Progenitor cell of endocrine pancreas (in vitro differentiated cells): ENCODE measurements around the gene RNMT. TPM values are rescaled to one million over a fixed set of nuclear protein-coding genes. Genes with fewer than 3 reads are reported as not detected.
"Not testable (repeated sequence)": the region's sequence is repeated elsewhere in the genome, so short reads cannot be mapped to it uniquely, and the experiment has no call there.

Source experiments
- DNase-seq: peaks from one replicate; pipeline ENCODE4 v3.0.0; 2021; ENCODE audit warnings: low spot score; ENCODE audit not compliant: unreplicated experiment
- H3K27ac Mint-ChIP-seq: 2 replicates; pipeline ENCODE4 v1.8.0; 2021; ENCODE audit warnings: mild to moderate bottlenecking, moderate library complexity, mixed read lengths
- H3K27me3 Mint-ChIP-seq: 2 replicates; pipeline ENCODE4 v1.8.0; 2021; ENCODE audit warnings: mixed read lengths
- H3K36me3 Mint-ChIP-seq: 2 replicates; pipeline ENCODE4 v1.8.0; 2022; ENCODE audit warnings: mixed read lengths; ENCODE audit not compliant: insufficient read depth
- H3K4me1 Mint-ChIP-seq: 2 replicates; pipeline ENCODE4 v1.8.0; 2021; ENCODE audit warnings: low read depth, mixed read lengths
- H3K4me3 Mint-ChIP-seq: 2 replicates; pipeline ENCODE4 v1.8.0; 2021; ENCODE audit warnings: low read depth, mild to moderate bottlenecking, moderate library complexity, mixed read lengths
- H3K9me3 Mint-ChIP-seq: 2 replicates; pipeline ENCODE4 v1.8.0; 2021; ENCODE audit warnings: low read depth, mixed read lengths
- CTCF ChIP-seq: fragments of 200-600 bp; sonication (generic); IDR thresholded peaks from one replicate; pipeline ENCODE4 v1.5.0; 2021; ENCODE audit warnings: antibody characterized with exemption, mild to moderate bottlenecking; ENCODE audit not compliant: unreplicated experiment
- long read RNA-seq: library from polyadenylated mRNA; unstranded; transcript quantifications from one replicate; pipeline ENCODE4 v2.0.0, GENCODE V29; 2020
- total RNA-seq: library from RNA; stranded (reverse); gene quantifications from 2 replicates; pipeline ENCODE4 v1.2.1, GENCODE V29; 2021

RNMT gene
- total RNA-seq = 41.0 and 47.6 TPM in 2 replicates
- long read RNA-seq, full-length matches to known transcripts = 4 of 37 reads
- long read RNA-seq, partial matches to known transcripts = 28 of 37 reads
- long read RNA-seq, other reads (novel, unspliced or antisense) = 5 of 37 reads

DNA sequence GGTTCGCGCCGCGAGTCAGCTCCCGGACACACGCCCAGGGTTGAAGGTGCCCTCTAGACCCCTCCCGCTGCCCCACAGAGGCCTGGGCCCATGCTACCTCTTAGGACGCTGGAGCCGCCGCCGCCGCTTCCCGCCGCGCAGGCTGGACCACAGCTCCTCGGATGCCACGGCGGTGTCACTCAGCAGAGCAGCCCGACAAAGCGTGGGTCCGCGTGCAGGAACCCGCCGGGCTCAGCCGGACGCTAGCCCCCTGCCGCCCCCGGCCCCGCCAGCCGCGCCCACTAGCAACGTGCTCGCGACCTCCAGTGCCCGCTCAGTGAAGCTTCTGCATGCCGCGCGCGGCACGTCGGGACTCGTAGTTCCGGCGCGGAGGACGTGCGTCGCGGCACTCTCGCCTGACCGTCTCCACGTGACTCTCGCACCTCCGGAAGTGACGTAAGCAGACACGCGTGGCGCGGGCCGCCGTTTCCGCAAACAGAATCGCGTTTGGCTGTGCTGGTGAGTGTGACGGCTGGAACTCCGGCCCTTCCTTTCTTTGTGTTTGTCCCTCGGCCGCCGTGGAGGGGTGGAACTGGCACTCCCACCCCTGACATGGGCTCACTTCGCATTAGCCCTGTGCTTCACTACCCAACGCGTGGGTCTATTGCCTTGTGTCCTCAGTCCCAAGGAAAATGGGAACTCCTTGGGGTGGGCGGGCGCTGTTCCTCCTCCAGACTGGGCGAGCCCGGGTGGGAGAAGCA lies at the start of gene RNMT, which contains the start of gene FAM210A:
Gene RNMT (plus strand): TSS at position 442 of the 740 bp plus-strand sequence. CDS start 4,845 bp downstream, outside the sequence.
Gene FAM210A (minus strand): TSS at position 327 of the 740 bp plus-strand sequence. CDS start 44,481 bp downstream, outside the sequence.
- Mint-ChIP-seq H3K27me3 (no peaks in the 10 kb centered on the region), H3K4me3 (peak within 1 kb of the TSS; percentile 95)
- peak; percentile 87 for DNase-seq

GRCh38 chr18:13677350-13677749 lies 49.1 kb upstream of the RNMT start:
- not testable (repeated sequence) for H3K9me3 Mint-ChIP-seq, H3K36me3 Mint-ChIP-seq, DNase-seq, H3K27me3 Mint-ChIP-seq, H3K4me3 Mint-ChIP-seq, H3K27ac Mint-ChIP-seq, H3K4me1 Mint-ChIP-seq

More for the DNA sequence above, at the start of gene RNMT, which contains the start of gene FAM210A:
- no peak for TF ChIP-seq CTCF
- Mint-ChIP-seq H3K36me3 (no peaks in the 10 kb centered on the region), H3K4me1 (peaks cover 21% of the 10 kb centered on the region), H3K27ac (peak within 1 kb of the TSS; percentile 99), H3K9me3 (no peaks in the 10 kb centered on the region)

DNA sequence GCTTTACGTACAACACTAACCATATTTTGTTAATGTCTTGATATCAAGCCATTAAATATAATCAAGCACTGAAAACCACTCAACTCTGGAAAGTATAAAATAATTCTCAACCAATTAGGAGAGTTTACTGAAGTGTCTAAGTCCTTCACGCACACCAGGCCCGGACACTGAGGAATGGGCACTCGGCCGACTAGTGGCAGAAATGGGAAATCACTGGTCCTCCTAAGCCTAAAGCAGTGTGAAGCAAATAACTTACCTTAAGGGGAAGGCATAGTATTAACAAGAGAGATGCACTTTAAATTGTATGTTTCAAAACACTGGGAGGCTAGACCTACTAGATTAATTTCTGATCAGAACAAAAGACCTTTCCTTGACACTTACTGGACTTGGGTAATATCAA lies 45.9 kb upstream of the RNMT start:
- peak; percentile 71 for TF ChIP-seq CTCF
- Mint-ChIP-seq H3K4me3 (no peak overlapping the region), H3K36me3 (peaks cover 7% of the 10 kb centered on the region), H3K27ac (no peak overlapping the region), H3K9me3 (peaks cover 9% of the 10 kb centered on the region), H3K4me1 (peaks cover 8% of the 10 kb centered on the region), H3K27me3 (no peaks in the 10 kb centered on the region)
- DNase-seq = peak; percentile 18

DNA sequence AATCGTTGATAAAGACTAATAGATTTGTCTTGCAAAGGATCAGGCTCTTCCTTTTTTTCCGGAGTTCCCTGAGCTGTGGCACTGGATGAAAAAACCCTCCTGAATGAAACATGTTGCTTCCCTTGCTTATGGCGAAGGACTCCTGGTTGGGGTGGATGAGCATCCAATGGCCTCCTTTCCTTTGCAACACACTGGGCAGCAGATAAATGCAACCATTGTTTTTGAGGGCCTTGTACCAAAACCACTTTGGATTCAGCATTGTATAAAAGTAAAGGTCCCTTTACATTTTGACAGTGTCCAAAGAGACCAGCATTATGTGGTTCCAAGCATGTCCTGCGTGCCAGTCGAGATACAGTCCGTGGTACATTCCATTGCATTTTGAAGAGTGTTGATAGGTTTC lies 44.8 kb upstream of the RNMT start:
- Mint-ChIP-seq H3K27me3 (no peaks in the 10 kb centered on the region), H3K36me3 (peaks cover 3% of the 10 kb centered on the region), H3K4me1 (peaks cover 10% of the 10 kb centered on the region), H3K4me3 (no peak overlapping the region), H3K9me3 (peaks cover 4% of the 10 kb centered on the region), H3K27ac (no peak overlapping the region)
- no peak for DNase-seq
- no peak for TF ChIP-seq CTCF

- no peak for TF ChIP-seq CTCF
- Mint-ChIP-seq H3K9me3 (peaks cover 14% of the 10 kb centered on the region), H3K4me1 (peaks cover 13% of the 10 kb centered on the region)
Observed at GRCh38 chr18:13684546-13684945, 41.9 kb upstream of the RNMT start.

More at GRCh38 chr18:13684546-13684945, 41.9 kb upstream of the RNMT start:
- Mint-ChIP-seq H3K4me3 (no peak overlapping the region), H3K27ac (no peak overlapping the region), H3K27me3 (no peaks in the 10 kb centered on the region), H3K36me3 (peaks cover 10% of the 10 kb centered on the region)
- no peak for DNase-seq
